COLO668 (cell line): ENCODE measurements around the gene AFG1L.
"Not testable (repeated sequence)": the region's sequence is repeated elsewhere in the genome, so short reads cannot be mapped to it uniquely, and the experiment has no call there.

Experiments used
- DNase-seq: peaks from one replicate; lab custom pipeline; 2025; ENCODE audit not compliant: unreplicated experiment; lab: John Stamatoyannopoulos, UW

AFG1L gene

DNA sequence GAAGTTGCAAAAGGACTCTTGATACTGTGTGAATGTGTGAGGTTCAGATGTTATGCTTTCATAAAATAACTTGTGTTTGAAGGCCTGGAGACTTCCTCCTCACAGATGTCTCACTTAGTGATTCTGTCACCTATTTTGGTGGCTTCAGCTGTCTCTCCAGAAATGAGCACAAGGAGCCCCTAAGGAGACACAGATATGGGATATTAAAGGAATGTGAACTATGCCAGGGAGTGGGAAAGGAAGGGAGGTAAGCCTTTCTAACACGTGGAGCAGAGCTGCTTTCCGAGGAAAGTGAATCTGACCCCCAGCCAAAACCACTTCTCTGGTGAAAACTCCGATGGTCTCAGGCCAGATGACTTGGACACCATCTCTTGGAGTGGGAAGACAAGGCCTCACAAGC lies 255.4 kb downstream of the AFG1L start:
- no peak for DNase-seq

DNA sequence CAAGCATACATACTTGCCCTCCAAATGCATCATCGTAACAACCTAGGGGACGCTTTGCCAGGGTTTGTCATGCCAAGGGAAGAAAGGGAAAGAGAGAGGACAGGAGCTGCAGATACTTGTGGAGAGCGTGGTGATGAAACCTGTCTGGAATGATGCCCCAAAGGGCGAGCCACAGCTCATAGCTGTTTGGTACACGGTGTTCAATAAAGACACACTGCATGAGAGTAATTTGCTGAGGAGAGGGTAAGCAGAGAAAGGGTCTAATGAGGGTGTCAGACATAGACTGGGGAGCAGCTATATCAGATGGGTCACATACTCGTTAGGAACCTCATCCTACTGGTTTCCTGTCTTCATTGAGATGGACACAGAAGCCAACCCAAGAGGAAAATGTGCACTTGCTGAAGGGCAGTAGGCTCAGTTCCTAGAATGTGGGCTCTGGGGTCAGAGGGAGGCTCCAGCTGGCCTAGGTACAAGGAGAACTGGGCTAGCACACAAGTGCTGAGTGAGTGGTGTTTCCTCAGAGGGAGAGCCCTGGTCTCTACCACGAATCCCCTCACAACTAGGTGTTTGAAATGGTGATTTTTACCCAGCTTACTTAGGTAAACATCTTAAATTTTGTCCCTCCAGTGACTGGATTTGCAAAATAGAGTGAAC lies 260.7 kb downstream of the AFG1L start:
- DNase-seq = no peak

DNA sequence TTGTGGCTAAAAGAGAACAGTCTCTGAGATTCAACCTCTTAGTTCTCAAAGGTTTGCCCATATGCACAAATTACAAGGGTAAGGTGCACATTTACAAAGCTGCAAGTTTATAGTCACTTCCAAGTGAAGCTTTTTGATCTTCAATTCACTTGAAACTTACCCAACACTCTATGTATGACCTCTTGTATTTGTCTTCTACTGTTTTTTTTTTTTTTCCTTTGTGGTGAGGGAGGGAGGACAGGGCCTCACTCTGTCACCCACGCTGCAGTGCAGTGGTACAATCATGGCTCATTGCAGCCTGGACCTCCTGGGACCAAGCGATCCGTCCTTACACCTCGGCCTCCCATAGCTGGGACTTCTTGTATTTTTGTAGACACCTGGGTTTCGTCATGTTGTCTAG lies 261.4 kb downstream of the AFG1L start:
- DNase-seq = no peak

DNA sequence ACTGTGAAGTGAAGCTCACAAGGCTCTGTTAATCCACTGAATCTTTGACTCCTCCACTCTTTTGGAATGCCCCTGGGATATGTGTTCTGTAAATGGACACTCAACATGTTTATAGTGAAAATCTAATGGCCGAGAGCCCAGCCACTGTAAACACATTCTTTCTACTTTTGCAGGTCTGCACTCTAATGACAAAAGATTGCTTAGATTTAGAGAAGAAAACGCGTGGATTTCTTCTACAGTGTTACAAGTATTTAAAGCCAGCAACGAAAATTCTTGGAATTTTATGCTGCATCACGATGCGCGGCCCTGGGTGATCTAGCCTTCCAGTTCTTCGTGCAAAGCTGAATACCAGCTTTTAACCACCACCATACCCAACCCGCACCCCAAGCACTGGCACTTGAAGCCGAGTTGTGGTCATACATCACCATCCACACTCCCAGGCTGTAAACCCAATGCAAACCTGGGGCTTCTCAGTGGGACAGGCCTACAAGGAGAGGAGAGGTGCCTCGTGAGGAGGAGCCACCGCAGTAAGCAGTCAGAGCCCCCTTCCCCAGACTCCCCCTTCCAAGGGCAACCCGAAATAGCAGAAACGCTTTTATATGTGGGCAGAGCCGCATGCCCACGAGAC lies 262.1 kb downstream of the AFG1L start:
- no peak for DNase-seq

DNA sequence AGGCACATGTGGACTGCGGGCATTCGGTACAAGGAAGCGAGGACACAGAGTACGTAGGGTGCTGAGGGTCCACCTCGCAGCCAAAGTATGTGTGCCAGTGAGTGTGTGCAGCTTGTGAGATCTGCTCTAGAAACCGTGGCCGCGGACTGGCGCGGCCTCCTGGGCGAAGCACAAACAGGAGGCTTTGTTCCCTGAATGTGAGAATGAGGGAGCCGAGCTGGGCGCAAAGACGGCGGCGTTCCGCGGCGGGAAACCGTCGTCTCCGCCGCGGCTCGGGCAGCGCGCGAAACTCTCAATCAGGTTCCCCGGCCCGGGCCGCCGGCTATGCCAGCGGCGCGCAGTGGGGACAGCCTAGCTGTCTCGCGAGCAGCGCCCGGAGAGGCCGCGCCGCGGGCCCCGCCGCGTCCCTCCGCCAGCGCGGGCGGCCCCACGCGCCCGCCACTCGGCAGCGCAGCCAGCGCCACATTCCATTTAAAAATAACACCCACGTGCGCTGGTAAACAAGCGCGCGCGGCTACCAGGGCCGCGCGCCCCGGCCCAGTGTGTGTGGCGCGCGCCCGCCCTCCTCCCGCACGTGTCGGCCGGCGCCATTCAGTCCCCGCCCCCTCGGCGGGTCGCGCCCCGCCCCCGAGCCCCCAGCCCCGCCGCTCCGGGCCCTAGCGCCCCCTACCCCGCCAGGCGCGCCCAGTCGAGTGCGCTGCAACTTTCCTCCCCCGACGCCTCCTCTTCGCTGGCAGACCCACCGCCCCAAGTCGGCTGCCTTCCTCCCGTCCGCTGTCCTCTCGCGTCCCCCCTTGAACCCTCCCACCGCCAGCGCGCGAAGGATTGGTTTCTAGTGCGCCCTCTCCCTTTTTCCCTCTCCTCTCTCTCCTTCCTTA lies 262.9 kb downstream of the AFG1L start:
- peak; percentile 83 for DNase-seq

DNA sequence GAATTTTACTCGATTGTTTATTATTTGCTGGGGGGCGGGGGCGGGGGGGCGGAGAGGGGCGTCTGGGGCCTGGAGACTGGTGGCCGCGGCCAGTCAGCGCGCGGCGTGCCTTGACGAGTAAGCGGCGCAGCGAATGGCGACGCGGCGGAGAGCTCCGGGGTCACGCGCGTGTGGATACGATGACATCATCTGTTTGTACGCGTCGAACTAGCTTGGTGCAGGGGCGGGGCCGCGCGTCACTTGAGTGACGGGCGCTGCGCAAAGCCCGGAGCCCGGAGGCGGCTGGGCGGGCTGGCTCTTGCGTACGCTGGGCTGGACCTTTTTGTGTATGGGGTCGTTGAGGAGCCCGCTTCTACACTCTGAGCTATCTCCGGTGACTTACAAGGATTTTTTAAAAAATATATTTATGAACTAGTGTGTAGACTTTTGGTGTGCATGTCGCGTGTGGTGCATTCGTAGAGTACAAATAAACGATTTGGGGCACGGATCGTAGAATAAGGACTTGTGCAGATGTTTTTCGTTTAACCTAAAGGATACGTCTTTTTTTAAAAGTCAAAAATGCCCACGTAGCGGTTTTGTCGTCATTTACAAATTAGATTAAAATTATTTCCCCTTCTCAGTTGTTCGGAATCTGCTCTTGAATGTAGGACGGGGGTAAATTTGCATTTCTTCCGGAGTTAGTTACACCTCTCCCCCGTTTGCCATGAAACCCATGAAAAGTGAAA lies 263.7 kb downstream of the AFG1L start:
- peak; percentile 97 for DNase-seq

DNA sequence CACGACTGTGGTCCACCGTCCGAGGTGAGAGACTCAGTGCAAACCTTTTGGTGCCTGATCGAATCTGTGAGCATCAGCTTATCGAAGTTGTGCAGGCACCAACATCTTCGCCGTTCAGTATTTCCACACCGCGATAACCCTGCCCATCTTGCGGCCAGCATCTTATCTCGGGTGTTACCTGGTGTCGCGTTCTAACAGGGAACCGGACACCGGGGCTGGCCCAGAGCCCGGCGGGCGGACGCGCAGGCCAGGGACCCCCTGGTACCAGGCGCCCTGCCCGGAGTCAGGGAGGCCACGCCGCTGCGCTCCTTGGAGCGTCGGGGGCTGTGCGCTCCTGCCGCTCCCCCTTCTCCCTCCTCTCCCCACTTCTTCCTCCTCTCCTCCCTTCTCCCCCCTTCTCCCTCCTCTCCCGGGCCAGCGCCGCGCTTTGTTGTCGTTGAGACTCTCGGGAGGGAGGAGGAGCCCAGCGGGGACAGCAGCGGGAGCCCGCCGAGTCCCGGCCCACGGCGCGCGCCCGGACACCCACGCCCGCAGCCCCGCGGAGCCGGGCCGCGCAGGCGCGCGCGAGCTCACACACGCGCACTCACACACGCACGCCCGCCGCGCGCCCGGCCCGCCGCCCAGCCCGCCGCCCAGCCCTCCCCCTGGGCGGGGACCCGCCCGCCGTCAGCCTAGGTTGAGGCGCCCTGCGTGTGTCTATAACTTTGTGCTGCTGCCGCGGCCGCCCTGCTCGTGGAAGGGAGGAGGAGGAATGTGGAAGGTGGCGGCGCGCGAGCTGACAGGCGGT lies 264.4 kb downstream of the AFG1L start:
- peak; percentile 87 for DNase-seq

DNA sequence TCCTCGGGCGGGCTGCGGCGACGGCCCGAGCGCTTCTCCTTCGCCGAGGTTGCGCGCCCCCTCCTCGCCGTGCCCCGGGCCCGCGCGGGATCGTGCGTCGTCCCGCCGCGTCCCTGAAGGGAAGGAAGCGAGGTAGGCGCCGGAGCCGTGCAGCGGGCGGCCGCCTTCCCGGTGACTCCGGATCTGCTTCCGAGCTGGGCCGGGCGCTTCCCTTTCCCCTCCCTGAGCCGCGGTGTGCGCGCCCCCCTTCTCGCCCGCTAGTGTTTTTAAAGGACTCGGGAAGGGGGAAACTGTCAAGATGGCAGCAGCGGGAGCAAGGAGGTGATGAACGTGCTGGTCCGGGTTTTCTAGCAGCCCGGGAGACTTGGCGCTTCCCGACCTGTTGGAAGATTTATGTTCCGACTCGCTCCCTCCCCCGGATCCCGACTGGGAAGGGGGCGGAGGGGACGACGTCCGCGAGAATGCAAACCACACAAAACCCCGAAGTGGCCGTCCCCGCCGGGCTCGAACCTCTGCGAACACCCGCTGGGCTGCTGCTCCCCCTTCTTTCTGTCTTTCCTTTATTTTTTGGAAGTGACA lies 265.1 kb downstream of the AFG1L start:
- DNase-seq = peak; percentile 68

DNA sequence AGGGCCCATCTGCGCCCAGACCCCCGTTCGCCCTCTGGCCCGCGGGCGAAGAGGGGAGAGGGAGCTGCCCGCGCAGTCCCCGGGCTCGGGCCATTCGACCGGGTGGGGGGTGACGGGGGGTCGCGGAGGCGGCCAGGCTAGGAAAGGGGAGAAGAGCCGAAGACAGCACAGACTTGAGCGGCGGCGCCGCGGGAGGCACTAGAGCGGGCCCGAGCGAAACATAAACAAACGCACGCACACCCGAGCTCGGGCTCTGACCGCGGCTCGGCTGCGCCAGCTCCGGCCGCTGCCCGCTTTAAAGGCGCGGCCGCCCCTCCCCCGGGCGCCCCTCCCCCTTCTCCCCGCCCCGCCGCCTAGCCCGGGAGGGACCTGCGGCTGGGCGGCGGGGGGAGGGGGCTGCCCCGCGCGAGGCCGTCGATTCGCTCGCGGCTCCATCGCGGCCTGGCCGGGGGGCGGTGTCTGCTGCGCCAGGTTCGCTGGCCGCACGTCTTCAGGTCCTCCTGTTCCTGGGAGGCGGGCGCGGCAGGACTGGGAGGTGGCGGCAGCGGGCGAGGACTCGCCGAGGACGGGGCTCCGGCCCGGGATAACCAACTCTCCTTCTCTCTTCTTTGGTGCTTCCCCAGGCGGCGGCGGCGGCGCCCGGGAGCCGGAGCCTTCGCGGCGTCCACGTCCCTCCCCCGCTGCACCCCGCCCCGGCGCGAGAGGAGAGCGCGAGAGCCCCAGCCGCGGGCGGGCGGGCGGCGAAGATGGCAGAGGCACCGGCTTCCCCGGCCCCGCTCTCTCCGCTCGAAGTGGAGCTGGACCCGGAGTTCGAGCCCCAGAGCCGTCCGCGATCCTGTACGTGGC lies 265.8 kb downstream of the AFG1L start, which contains the start of gene FOXO3:
TSS of gene FOXO3 (plus strand) at position 455 of the 846 bp plus-strand sequence. CDS start at position 747, 292 bp downstream.
- DNase-seq = peak; percentile 82

DNA sequence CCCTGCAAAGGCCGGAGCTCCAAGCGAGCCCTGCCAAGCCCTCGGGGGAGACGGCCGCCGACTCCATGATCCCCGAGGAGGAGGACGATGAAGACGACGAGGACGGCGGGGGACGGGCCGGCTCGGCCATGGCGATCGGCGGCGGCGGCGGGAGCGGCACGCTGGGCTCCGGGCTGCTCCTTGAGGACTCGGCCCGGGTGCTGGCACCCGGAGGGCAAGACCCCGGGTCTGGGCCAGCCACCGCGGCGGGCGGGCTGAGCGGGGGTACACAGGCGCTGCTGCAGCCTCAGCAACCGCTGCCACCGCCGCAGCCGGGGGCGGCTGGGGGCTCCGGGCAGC lies 266.4 kb downstream of the AFG1L start:
- DNase-seq = not testable (repeated sequence)

DNA sequence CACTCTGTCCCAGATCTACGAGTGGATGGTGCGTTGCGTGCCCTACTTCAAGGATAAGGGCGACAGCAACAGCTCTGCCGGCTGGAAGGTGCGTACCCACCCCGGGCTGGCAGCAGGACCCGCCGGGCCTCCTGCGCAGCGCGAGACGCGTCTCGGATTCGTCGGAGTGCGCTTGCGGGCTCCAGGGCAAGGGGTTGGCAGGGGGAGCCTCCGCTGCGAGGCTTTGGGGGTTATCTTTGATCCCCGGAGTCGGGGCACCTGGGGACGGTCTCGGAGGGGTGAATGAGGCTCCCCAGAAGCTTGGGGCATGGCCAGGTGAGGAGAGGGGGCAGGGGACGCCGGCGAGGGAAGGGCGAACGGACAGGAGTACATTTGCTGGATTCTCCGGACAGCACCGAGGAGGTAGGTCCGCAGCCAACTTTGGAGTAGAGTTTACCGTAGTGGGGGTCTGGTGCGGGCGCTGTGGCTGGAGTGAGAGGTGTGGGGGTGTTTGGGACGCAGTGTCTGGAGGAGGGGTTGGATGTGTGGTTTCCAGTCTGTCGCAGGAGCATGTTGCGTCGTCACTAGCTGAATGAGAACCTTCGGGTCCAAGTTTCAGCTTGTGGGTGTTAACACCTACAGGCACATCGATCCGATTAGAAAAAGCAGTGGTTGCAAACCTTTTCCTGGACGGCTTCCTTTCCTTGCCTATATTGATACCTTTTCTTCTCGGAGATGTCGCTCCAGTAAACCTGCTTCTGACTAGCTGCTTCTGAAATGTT lies 267.1 kb downstream of the AFG1L start:
- peak; percentile 37 for DNase-seq

DNA sequence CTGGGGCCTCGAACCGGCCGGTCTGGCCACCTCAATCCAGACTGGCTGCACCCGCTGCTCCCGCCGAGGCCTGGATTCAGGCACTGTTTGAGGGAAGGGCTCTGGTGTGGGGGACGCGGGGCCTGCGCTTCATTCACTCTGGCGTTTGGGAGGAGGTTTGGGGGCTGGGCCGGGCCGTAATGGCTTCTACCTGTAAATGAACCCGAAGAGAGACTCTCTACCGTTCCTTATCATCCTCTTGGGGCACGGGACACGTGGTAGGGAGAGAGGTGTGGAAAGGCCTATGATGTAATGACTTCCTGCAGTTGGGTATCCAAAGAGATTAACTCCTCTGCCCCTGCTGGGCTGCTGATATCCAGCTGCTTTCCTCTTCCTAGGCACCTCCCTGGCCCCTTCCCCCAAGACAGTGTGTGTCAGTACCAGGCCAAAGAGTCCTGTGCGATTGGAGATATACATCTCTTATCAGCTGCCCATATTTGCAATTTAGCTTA lies 267.7 kb downstream of the AFG1L start:
- DNase-seq = peak; percentile 65

DNA sequence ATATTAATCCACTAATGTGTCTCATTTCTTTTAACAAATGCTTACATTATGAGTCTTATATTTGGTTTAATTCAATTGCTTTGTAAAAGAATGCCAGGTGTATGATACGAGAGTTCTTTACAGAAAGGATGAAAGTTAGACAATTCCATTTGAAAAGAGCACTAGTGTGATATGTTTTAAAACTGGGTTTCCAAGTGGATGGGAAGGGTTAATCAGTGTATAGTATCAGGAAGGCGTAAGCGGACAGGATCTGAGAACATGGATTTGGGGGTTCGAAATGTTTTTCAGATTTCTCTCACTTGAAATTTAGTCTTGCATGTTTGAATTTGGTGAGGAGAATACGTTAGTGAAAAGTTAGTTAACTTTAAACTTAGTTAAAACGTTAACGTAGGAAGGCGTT lies 268.4 kb downstream of the AFG1L start:
- no peak for DNase-seq

DNA sequence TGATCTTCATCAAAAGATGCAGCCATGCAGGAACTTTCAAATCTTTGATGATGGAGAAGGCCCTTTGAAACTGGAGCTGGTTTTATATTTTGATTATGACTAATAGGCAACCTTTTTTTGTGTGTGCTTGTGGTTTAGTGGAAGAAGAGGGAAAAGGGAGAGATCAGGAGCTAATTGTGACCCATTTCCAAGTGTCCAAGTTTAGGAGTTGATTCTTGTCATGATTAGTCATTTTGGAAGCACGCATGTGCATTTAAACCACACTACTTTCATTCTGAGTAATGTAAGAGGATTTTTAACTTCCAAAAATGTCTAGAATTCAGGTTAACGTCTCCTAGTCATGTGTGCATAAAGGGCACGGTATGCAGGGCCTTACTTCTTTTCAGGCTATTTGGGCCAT lies 269.3 kb downstream of the AFG1L start:
- DNase-seq = no peak

DNA sequence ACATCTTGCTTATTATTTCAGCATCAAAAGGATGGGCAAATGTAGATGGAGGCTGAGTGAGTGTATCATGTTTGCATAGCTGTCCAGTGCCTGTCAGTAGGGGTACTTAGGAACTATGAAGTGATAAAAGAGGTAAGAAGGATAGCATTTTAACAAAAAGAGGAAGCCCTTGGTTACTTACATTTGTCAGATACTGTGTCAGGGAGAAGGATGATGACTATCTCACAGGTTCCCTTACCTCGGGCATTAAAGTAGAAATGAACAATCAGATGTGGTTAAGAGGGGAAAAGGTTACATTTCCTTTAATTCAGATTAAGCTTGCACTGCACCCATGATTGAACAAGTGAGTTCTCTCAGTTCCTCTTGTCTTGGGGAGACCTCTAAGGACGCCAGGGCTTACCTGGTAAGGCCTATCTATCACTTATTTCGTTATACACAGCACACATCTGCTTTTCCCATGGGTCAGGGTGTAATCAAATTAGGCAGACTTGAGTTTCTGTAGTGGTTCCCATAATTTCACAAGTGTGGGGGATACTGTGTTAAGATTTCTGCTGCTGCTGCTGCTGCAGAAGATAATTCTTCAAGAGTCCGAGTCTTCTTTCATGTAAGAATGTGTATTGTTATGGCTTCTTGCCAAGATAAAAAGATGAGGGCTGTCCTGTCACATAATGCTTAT lies 270.4 kb downstream of the AFG1L start:
- DNase-seq = no peak

DNA sequence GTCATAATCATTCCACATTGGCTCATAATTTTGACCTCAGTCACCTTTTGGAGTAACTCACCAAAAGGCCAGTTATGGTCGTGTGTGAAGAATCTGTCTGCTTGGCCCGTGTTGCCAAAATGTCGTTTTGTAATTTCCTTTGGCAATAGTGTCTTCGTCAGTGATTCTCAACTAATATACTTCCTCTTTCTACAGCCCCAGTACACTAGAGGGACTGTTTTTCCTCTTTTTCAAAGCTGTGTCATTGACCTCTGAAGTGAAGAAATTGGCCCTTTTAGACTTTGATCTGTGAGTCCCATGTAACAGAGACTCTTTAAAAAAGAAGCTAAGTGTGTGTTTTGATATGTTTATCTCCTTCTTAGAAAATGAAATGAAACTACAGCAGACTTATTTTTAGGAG lies 271.0 kb downstream of the AFG1L start:
- no peak for DNase-seq

DNA sequence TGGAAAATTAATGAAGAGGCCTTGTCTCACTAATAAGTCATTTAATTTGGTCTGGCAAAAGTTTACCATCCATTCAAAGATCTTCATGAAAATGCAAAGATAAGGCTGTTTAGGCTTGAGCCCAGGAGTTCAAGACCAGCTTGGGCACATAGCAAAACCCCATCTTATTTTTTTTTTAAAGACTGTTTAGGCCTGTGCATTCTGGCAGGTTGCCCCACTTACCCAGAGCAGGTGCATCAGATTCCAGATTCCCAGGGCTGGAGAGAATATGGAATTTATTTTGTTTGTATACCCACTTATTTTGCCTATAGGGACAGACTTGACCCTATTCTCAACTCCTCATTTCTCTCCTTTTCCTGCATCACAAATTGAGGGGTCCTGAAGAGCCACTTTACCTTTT lies 271.6 kb downstream of the AFG1L start:
- DNase-seq = no peak

DNA sequence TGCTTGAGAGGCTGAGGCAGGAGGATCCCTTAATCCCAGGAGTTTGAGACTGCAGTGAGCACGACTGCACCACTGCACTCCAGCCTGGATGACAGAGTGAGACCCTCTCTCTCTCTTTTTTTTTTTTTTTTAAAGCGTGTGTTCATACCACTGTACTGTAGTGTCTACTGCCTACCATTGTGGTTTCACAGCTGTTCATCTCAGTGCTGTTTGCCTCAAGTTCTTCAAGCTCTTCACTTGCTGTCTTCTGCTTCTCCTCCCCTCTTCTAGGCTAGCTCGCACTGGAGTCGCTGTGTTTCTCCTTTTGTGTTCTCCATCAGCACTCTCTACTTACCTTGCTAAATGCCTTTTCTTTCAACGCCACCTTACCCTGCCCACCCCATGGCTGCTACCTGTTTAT lies 273.2 kb downstream of the AFG1L start:
- no peak for DNase-seq
